K562 (cell line): ENCODE results near the gene OST4. TPM values are rescaled to one million over a fixed set of nuclear protein-coding genes. Genes with fewer than 3 reads are reported as not detected.
A peak's percentile ranks its signal among the peaks of the same experiment; 100 is the strongest.

Source experiments
- ATF2 ChIP-seq: sonication (generic); formaldehyde crosslinking; IDR thresholded peaks from 2 replicates; pipeline ENCODE4 v1.8.1; 2022; ENCODE audit warnings: missing genetic modification reagents
- CTCFL ChIP-seq: IDR thresholded peaks from 2 replicates; pipeline ENCODE4 v1.6.1; 2011; ENCODE audit warnings: borderline replicate concordance, low read depth, mild to moderate bottlenecking, moderate library complexity, low read length; ENCODE audit not compliant: insufficient read depth, poor library complexity, severe bottlenecking
- FOXJ2 ChIP-seq: fragments of 200-800 bp; sonication (Bioruptor generic); IDR thresholded peaks from 2 replicates; pipeline ENCODE4 v1.6.1; 2016; ENCODE audit warnings: missing genetic modification characterization, missing compliant biosample characterization
- GTF2A2 ChIP-seq: IDR thresholded peaks from 2 replicates; pipeline ENCODE4 v1.6.1; 2016; ENCODE audit warnings: mild to moderate bottlenecking, missing genetic modification characterization, missing compliant biosample characterization
- HMGXB4 ChIP-seq: sonication (generic); formaldehyde crosslinking; IDR thresholded peaks from 2 replicates; pipeline ENCODE4 v1.8.1; 2023; ENCODE audit warnings: mild to moderate bottlenecking, missing genetic modification reagents
- HOXB6 ChIP-seq: fragments of 250-450 bp; sonication (Bioruptor Pico); IDR thresholded peaks from 2 replicates; pipeline ENCODE4 v1.5.1; 2022; ENCODE audit warnings: mild to moderate bottlenecking, borderline replicate concordance
- NKRF ChIP-seq: fragments of 450-650 bp; IDR thresholded peaks from 2 replicates; pipeline ENCODE4 v1.6.1; 2016; ENCODE audit warnings: borderline replicate concordance
- PURB ChIP-seq: sonication (generic); formaldehyde crosslinking; IDR thresholded peaks from 2 replicates; pipeline ENCODE4 v1.9.0; 2021; ENCODE audit warnings: low read depth, mild to moderate bottlenecking, missing genetic modification reagents
- RBM34 ChIP-seq: fragments of 200-400 bp; formaldehyde crosslinking; IDR thresholded peaks from 2 replicates; pipeline ENCODE4 v1.6.1; 2018; ENCODE audit warnings: low read length, borderline replicate concordance; ENCODE audit not compliant: insufficient read depth
- SIN3B ChIP-seq: fragments of 450-650 bp; IDR thresholded peaks from 2 replicates; pipeline ENCODE4 v1.6.1; 2017; ENCODE audit warnings: low read depth, mild to moderate bottlenecking, moderate library complexity
- SREBF2 ChIP-seq: sonication (generic); formaldehyde crosslinking; IDR thresholded peaks from 2 replicates; pipeline ENCODE4 v1.4.0; 2020; ENCODE audit warnings: mild to moderate bottlenecking, missing genetic modification reagents
- TCF3 ChIP-seq: sonication (generic); formaldehyde crosslinking; IDR thresholded peaks from 2 replicates; pipeline ENCODE4 v1.4.0; 2020; ENCODE audit warnings: mild to moderate bottlenecking, missing genetic modification reagents
- XRCC4 ChIP-seq: IDR thresholded peaks from one replicate; pipeline ENCODE4 v1.6.1; 2011; ENCODE audit not compliant: insufficient read depth, insufficient read length; ENCODE audit errors: extremely low read depth
- ZBTB8A ChIP-seq: fragments of 450-650 bp; IDR thresholded peaks from 2 replicates; pipeline ENCODE4 v1.6.1; 2018; ENCODE audit warnings: mild to moderate bottlenecking, moderate library complexity; ENCODE audit not compliant: partially characterized antibody
- ZNF174 ChIP-seq: fragments of 250-450 bp; sonication (Bioruptor Pico); IDR thresholded peaks from 2 replicates; pipeline ENCODE4 v1.4.0; 2020; ENCODE audit warnings: mild to moderate bottlenecking
- ZNF239 ChIP-seq: fragments of 250-450 bp; sonication (Bioruptor Pico); IDR thresholded peaks from 2 replicates; pipeline ENCODE4 v1.4.0; 2020; ENCODE audit warnings: mild to moderate bottlenecking
- ZNF717 ChIP-seq: fragments of 250-450 bp; sonication (Bioruptor Pico); IDR thresholded peaks from 2 replicates; pipeline ENCODE4 v1.5.0; 2021
- polyA plus RNA-seq, 8 experiments: library from polyadenylated mRNA; depleted of rRNA in 4 of 8; stranded (reverse) in 5 of 8; unstranded in 3 of 8; fragments of >200 nt; fragmentation: Nextera tagmentation in 2 of 8; fragmentation: Illumina TruSeq in 1 of 8; extraction: Ambion mirVana in 2 of 8; extraction: Trizol in 1 of 8; gene quantifications; 2 replicates each; pipeline versions ENCODE4 v1.2.1 to v1.2.3, GENCODE V29; 2011 to 2014; ENCODE audit warnings: inconsistent platforms in 1 of 8, missing spikeins in 1 of 8
- total RNA-seq, 7 experiments: library from RNA; depleted of rRNA in 6 of 7; stranded (reverse); fragments of >200 nt in 6 of 7; fragmentation: Illumina TruSeq in 2 of 7; extraction: Trizol in 2 of 7; gene quantifications; 2 replicates each; pipeline versions ENCODE4 v1.2.1 to v1.2.3, GENCODE V29; 2011 to 2021; ENCODE audit warnings: low replicate concordance in 1 of 7

The OST4 gene
- total and polyA plus RNA-seq, 9 of the 15 experiments (the other 6 are each of a cell fraction or from before 2014, with no cell fraction given), result 186 to 1,155 (median 355) TPM

- no peak for TF ChIP-seq ZBTB8A
- no peak for TF ChIP-seq XRCC4
- no peak for TF ChIP-seq HMGXB4
- no peak for TF ChIP-seq SIN3B
- no peak for TF ChIP-seq RBM34
- TF ChIP-seq ZNF717 (CRISPR knock-in tag), result no peak
- no peak for TF ChIP-seq FOXJ2 (tag)
- TF ChIP-seq SREBF2 (CRISPR knock-in tag), result no peak
- no peak for TF ChIP-seq ZNF174 (CRISPR knock-in tag)
- TF ChIP-seq ATF2 (CRISPR knock-in tag), result no peak
- TF ChIP-seq NKRF, result no peak
- TF ChIP-seq TCF3 (CRISPR knock-in tag), result peak; percentile 87
- no peak for TF ChIP-seq PURB
- no peak for TF ChIP-seq CTCFL
- peak; percentile 70; the same call in 1 of the 2 replicates for TF ChIP-seq ZNF239 (CRISPR knock-in tag)
- no peak for TF ChIP-seq GTF2A2 (tag)
- TF ChIP-seq HOXB6 (CRISPR knock-in tag), result no peak
Measured at GRCh38 chr2:27092696-27093429, 21.4 kb upstream of the OST4 start (continued).
